Fibroblast of pulmonary artery (primary cell): Measurements from ENCODE around the gene PPP1R3F.

Experiments
- DNase-seq: peaks from one replicate; pipeline ENCODE4 v3.0.0-alpha.2; 2010; ENCODE audit warnings: low read depth
- H3K4me3 ChIP-seq: replicated peaks from 2 replicates; pipeline ENCODE4 v1.5.1; 2011; ENCODE audit warnings: low read depth, mild to moderate bottlenecking, control low read depth, low read length, moderate library complexity
- CTCF ChIP-seq: IDR thresholded peaks from 2 replicates; pipeline ENCODE4 v1.5.1; 2011; ENCODE audit warnings: mild to moderate bottlenecking, control low read depth, low read length, inconsistent platforms; ENCODE audit errors: missing control alignments

PPP1R3F gene

GRCh38 chrX:49230500-49231232, 38.9 kb upstream of the PPP1R3F start:
- TF ChIP-seq CTCF: no peak
- H3K4me3 ChIP-seq: no peak overlapping the region
- no peak for DNase-seq

- H3K4me3 ChIP-seq: no peak overlapping the region
- no peak for TF ChIP-seq CTCF
Observed at GRCh38 chrX:49231333-49232000, 38.1 kb upstream of the PPP1R3F start.

DNA sequence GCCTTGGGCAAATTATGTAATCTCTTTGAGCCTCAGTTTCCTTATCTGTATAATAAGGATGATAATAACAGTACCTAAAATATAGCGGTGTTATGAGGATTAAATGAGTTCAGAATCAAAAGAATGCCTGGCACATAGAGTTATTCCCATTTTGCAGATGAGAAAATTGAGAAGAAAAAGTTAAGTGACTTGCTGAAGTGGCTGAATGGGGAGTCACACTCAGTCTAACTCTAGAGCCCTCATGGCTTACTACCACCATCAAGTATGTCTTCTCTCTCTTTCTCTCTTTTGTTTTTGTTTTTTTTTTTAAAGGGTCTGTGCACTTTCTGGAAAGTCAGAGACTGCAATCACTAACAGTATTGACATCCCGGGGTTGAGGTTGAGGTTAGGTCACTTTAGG, 37.1 kb upstream of the PPP1R3F start:
- TF ChIP-seq CTCF: no peak
- H3K4me3 ChIP-seq: no peak overlapping the region
- DNase-seq: no peak

More at GRCh38 chrX:49231333-49232000, 38.1 kb upstream of the PPP1R3F start:
- DNase-seq: no peak

- no peak for DNase-seq
- no peak within 1 kb of the TSS for H3K4me3 ChIP-seq
- TF ChIP-seq CTCF: no peak
Observed at GRCh38 chrX:49233176-49233575, 36.4 kb upstream of the PPP1R3F start, which contains the start of gene CACNA1F. Gene CACNA1F, minus strand, starts transcription at chrX:49233340. Its CDS starts 31 bp downstream, at chrX:49233309.

- DNase-seq: no peak
- TF ChIP-seq CTCF: no peak
Observed at GRCh38 chrX:49233887-49234555, 35.6 kb upstream of the PPP1R3F start.

DNA sequence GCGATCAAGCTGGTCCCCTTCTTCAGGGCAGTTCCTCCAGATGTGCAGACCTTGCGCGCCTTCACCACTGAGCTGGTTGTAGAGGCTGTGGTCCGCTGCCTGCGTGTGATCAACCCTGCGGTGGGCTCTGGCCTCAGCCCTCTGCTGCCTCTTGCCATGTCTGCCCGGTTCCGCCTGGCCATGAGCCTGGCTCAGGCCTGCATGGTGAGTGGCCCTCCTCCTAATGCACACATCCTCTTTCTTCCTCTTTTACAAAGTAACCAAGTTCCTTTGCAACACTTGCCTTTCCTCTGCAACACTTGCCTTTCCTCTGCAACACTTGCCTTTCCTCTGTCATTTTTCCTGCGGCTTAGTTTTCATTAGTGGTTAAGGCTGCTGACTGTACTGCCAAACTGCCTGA, 32.5 kb upstream of the PPP1R3F start:
- H3K4me3 ChIP-seq: no peak overlapping the region
- DNase-seq: no peak
- TF ChIP-seq CTCF: no peak

More at GRCh38 chrX:49233887-49234555, 35.6 kb upstream of the PPP1R3F start:
- H3K4me3 ChIP-seq: no peak overlapping the region
